GM21737 (cell line): ENCODE data around the gene TRIM74.
"Not testable (repeated sequence)": the region's sequence is repeated elsewhere in the genome, so short reads cannot be mapped to it uniquely, and the experiment has no call there.

Source experiments
- ATAC-seq: cut with Tn5 transposase; IDR thresholded peaks from one replicate; pipeline ENCODE4 v1.9.1; 2021; ENCODE audit warnings: mild to moderate bottlenecking, moderate library complexity; ENCODE audit not compliant: unreplicated experiment

The TRIM74 gene

DNA sequence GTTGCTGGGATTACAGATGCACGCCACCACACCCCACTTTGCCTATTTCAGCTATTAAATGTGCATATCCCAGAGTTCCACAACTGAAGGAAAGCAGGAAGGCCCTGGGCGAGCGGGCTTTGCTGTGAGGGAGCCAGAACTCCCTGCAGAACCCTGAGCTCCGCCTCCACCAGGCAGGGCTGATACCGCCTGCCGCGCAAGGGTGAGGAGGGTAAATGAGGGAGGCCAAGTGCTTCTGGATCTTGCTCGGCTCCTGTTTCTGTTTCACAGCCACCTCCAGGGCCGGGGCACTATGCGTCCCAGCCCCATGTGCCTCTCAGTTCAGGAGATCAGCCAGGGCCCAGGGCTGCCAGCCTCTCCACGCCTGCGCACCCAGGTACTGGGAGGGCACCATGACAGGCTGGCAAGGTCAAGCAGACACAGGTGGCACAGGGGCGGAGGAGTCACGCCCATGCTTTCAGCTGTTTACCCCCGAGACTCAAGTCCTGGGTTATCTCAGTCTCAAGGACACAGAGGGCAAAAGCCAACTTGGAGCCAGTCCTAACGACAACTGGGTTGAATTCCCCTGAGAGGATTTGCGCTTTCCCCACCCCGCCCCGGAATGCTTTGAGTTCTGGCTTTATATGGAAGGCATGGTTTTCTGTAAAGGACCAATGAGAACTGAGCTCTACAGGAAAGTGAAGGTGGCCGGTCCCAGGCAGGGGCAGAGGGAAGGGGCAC, 8.5 kb downstream of the TRIM74 start:
- ATAC-seq: not testable (repeated sequence)

DNA sequence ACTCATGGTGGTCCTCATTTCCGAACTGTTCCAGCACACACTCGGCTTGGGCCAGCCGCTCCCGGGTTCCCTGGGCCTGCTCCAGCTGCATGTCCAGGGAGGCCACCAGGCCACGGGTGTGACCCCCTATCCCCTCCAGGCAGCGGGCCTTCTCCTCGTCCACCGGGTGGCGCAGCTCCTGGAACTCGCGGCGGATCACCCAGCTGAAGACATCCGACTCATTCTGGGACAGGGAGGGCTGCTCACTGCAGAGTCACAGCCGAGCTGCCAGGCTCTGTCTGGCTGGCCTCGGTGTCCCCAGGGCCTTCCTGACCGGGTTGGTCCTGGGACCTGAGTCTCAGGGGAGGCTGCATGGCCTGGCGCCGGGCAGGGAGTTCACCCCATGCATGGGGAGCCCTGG, 9.2 kb downstream of the TRIM74 start:
- not testable (repeated sequence) for ATAC-seq

DNA sequence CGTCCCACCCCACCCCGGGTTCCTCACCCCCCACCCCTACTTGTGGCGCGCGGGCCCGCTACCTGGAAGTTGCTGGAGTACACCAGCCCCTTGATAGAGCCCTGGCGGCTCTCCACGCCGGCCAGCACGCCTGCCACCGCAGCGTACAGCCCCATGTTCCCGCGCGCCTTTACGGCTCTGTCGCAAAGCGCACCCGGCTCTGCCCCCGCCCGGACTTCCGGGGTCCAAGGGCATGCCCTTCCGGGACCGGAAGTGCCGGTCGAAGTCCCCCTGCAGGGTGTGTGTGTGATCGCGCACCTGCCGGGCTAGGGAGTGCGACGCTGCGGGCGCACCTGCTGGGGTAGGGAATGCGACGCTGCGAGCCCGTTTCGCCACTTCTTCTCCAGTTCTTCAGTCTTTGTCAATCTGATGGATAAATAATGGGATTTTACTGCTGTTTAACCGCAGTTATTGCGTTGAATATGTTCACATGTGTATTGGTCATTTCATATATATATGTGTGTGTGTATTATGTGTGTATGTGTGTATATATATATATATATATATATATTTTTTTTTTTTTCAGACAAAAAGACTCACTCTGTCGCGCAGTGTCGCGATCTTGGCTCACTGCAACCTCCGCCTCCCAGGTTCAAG, 14.6 kb downstream of the TRIM74 start:
- peak; percentile 85 for ATAC-seq

DNA sequence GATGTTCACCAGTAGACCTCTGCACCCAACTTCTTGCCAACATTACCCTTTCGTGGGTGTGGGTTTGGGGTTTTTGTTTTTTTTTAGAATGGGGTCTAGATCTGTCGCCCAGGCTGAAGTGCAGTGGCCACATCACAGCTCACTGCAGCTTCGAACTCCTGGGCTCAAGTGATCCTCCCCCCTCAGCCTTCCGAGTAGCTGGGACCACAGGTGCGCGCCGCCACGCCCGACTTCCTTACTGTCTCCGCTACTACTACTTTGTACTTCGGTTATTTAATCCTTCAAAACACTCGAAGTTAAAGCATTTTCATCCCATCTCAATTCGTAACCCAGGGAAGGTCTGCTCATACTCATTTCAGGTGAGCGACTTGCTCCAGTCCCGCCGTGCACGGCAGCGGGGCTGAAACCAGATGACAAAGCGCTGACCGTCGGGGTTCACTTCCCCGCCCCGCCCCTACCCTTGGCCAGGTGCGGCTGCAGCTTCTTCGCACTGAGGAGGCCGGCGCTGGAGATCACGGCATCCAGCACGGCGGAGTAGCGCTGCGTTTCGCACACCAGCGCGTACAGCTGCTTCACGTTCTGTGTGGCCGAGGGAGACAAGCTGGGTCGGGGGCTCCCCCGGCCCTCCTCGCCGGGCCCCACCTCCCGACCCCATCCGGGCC, 15.2 kb downstream of the TRIM74 start:
- peak; percentile 38 for ATAC-seq

DNA sequence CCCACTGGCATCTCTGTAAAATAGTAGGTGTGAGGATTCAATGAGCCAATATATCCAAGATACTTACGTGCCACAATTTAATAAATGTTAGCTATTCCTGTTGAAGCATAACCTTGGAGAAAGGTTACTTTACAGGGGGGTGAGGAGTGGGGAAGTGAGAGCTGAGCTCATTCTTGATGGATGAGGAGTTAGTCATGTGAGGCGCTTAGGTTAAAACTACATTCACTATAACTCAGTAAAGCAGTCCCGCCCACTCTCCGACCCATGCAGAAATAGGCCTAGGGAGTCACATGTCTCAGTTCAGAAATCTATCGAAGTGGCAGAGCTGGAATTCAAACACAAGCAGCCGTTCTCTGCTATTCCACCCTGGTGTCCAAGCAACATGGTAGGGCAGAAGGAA, 18.8 kb downstream of the TRIM74 start:
- not testable (repeated sequence) for ATAC-seq

DNA sequence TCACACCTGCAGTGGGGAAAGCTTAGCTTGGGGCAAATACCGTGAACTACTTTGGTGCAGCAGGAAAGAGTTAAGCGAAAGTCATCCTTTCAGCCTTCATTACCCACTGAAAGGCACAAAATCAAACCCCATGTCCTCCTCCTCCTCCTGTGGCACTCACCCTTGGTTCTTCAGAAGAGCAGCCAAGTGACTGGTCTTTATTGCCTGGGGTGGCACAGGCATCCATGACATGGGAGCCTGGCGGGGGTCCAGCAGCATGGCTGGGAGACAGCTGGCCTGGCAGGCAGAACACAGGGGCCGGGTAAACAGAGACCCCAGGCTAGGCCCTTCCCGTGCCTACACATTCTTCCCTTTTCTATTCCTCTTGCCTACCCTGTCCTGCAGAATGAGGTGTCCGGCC, 19.6 kb downstream of the TRIM74 start:
- ATAC-seq: not testable (repeated sequence)

DNA sequence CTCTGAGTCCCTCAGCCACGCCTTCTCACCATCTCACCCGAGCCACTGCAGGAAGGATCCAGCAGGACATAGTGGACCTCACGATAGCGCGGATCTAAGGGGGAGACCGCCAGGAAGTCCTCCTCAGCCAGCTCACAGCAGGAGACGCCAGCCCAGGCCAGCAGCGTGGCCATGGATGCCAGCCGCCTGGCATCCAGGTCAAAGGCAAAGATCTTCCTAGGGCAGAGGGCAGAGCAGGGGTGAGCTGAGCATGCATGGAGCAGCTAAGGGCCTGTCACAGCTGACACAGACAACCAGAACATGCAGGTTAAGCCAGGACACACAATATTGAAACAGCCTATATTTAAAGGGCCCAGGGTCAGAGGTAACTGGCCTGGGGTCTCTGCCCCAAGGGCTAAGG, 20.0 kb downstream of the TRIM74 start:
- ATAC-seq: not testable (repeated sequence)

DNA sequence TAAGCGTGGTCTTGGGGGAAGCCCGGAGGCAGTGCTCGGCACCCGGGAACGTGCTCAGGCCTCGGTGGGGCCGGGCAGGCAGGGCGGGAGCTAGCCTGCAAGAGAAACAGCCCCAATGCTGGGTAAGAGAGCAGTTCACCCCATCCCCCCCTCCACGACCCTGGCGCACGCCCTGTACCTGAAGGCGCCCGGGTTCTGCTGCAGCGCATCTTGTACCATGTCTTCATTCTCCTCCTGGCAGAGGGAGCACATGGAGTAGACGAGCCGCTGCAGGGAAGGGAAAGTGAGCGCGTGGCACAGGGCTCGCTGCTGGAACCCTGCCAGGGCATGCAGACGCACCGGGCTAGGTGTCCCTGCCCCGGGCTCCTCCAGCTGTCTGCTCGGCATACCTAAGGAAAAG, 20.6 kb downstream of the TRIM74 start:
- not testable (repeated sequence) for ATAC-seq

DNA sequence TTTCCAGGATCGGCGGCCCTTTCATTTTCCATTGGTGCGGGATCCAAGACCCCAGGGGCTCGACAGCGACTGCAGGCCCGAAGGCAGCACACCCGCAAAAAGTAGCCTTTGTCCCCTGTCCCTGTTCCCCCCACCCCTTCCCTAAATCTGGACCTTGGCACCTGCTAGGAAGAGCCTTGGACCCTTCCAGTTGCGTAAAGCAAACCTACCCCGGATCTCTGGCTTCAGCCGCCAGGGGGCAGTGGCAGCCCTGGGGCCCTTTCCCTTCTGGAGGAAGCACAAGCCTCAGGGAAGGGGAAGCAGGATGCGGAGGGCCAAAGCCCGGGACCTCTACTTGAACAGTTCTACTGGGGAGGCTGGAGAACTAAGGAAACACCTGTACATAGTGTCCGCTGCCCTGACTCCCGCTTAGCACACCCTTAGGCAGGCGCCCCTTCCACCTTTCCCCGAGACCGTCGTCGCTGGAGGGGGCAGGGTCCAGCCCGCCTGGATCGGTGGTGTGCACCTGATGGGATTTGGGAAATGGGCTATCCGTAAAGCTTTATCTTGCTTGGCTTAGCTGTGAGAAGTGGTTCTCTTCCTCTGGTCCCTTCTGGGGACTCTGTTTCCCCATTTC, 23.0 kb downstream of the TRIM74 start:
- ATAC-seq: not testable (repeated sequence)

DNA sequence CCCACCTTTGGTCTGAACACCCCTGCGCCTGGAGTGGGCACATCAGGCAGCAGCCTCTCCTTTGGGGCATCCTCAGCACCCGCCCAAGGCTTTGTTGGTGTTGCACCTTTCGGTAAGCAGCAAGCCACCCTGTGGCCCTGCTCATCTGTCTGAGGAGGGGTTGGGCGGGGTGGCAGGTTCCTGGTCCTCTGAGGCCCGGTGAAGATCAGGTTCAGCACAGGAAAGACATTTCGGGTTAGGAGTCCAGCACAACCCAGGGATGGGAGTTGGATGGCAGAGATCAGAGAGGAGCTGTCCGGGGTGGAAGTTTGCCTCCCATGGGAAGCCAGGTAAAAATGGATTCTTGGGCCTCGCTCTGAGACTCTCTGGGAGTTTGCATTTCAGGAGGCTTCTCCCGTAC, 23.7 kb downstream of the TRIM74 start:
- not testable (repeated sequence) for ATAC-seq

DNA sequence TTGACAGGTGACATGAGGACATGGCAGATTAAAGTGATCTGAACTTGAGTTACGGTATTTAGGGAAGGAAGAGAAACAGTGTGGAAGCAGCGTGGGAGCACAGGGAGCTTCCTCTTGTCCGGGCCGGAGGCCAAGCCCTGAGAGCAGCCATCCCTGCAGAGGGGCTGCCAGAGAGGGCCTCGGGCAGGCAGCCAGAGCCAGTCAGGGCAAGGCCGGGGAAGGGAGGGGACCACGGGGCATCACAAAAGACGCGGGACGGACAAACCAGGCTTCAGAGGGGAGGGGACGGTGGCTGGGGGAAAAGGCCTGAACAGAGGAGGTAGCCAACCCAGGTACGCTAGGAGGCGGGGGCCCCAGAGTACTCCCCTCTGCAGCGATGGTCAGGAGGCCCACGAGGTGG, 24.3 kb downstream of the TRIM74 start:
- not testable (repeated sequence) for ATAC-seq

DNA sequence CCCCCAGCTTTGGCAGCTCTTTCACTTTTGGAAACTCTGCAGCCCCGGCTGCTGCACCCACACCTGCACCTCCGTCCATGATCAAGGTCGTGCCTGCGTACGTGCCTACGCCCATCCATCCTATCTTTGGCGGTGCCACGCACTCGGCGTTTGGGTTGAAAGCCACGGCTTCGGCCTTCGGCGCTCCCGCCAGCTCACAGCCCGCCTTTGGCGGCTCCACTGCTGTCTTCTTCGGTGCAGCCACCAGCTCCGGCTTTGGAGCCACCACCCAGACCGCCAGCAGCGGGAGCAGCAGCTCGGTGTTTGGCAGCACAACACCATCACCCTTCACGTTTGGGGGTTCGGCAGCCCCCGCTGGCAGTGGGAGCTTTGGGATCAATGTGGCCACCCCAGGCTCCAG, 26.3 kb downstream of the TRIM74 start:
- not testable (repeated sequence) for ATAC-seq

DNA sequence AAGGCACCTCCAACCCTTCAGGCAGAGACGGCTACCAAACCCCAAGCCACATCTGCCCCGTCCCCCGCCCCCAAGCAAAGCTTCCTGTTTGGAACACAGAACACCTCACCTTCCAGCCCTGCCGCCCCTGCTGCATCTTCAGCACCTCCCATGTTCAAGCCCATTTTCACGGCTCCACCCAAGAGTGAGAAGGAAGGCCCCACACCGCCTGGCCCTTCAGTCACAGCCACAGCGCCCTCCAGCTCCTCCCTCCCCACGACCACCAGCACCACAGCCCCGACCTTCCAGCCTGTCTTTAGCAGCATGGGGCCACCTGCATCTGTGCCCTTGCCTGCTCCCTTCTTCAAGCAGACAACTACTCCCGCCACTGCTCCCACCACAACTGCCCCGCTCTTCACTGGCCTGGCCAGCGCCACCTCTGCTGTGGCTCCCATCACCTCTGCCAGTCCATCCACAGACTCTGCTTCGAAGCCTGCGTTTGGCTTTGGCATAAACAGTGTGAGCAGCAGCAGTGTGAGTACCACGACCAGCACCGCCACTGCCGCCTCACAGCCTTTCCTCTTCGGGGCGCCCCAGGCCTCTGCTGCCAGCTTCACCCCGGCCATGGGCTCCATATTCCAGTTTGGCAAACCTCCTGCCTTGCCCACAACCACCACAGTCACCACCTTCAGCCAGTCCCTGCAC, 27.1 kb downstream of the TRIM74 start:
- not testable (repeated sequence) for ATAC-seq

DNA sequence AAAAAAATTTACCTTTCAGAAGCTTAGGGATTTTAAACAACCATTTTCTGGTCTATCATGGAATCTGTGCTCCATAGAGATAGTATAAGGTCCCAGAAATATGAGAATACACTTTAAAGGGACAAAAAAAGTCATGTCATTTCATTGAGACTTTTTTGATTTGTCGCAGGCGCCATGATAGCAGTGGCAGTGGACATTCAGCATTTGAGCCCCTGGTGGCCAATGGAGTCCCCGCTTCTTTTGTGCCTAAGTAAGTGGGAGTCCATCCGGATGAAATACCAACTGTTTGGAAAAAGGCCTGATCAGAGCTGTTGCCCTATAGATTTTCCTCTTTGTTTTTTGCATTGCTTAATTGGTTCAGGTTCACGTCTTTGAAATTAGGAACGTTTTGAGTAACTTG, 41.0 kb downstream of the TRIM74 start:
- not testable (repeated sequence) for ATAC-seq

DNA sequence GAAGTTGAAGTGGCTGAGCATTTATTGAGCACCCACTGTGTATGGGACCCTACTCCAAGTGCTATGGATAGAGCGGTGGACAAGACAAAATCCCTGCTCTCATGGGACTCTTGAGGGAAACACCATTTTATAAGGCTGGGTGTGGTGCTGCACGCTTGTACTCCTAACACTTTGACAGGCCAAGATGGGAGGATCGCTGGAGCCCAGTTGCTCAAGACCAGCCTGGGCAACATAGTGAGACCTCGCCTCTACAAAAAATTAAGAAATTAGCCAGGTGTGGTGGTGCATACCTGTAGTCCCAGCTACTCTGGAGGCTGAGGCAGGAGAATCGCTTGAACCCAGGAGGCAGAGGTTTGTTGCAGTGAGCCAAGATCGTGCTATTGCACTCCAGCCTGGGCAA, 41.5 kb downstream of the TRIM74 start:
- ATAC-seq: not testable (repeated sequence)

DNA sequence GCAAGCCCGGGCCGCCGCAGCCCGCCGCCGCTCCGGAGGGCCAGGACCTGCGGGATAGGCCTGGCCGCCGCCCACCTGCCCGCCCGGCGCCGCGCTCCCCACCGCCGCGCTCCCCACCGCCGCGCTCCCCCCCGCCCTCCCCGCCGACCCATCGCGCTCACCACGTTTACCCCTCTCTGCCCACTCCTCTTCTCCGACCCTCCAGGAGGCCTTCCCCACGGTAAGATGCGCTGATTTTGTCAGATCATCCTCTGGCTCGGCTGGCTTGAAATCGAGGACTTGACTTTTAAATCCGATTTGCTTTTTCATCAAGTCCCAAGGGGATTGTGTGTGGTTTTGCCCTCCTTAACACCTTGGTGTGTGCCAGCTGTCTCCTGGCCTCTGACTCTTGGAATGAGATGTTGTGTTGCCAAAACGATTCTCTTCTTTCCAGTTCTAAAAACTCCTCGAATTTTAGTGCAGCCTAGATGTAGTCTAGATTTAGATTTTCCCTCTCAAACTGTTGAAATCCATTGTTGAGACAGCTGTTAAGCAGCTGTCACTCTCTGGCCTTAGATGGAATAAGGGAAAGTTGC, 43.6 kb downstream of the TRIM74 start:
- ATAC-seq: no peak

DNA sequence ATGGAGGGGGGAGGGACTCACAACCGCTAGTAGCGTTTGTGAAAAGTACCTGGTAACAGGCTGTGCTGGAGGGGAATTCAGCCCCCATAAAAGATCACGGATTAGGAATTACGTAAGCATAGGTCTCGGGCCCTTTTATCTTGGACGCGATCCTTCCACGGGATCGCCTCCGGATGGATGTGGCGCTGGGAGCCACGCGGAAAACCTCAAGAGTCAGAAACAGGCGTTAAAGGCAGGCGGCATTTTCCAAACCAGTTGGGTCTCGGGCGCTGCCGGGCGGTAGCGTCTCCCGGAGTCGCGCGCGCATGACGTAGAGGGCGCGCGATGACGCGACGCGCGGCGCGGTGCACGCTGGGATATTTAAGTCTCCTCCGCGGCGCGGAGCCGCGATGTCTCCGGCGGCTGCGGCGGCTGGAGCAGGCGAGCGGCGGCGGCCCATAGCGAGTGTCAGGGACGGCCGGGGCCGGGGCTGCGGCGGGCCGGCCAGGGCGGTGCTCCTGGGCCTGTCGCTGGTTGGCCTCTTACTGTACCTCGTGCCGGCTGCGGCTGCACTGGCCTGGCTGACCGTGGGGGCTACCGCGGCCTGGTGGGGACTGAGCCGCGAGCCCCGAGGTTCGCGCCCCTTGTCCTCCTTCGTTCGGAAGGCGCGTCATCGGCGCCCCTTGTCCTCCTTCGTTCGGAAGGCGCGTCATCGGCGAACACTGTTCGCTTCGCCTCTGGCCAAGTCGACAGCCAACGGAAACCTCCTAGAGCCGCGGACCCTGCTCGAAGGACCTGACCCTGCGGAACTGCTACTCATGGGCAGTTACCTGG, 44.3 kb downstream of the TRIM74 start, which contains the start of gene POM121:
Gene POM121, plus strand, starts transcription at position 363 of the 813 bp plus-strand sequence. Its CDS starts 27 bp downstream, at position 390.
- ATAC-seq: peak; percentile 86

DNA sequence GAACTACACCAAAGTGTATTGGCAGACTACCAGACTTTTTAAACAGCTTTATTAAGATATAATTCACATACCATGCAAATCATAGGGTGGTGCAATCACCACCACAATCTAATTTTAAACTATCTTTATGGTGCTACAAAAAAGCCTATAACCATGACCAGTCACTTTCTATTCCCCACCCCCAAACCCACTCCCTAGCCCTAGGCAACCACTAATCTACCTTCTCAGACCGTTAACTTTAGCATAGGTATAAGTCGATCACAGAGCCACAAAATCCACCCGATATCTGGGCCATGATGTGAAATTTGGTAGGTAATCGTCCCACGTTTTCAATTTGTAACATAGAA, 44.9 kb downstream of the TRIM74 start:
- ATAC-seq: no peak

DNA sequence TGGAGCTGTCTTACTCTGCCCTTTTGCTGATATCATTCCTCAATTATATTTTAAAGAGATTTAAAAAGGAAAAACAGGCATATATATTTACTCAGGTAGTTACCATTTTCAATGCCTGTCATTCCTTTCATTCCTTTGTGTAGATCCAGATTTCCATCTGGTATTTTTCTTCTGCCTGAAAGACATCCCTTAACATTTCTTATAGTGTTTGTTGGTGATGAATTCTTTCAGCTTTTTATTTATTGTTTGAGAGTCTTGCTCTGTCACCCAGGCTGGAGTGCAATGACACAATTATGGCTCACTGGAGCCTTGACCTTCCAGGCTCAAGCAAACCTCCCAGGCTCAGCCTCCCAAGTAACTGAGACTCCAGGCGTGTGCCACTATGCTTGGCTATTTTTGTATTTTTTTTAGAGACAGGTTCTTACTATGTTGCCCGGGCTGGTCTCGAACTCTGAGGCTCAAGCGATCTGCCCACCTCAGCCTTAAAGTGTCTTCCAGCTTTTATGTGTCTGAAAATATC, 50.0 kb downstream of the TRIM74 start:
- no peak for ATAC-seq
